Measurements from ENCODE around the gene LBR.

The LBR gene

GRCh38 chr1:225378880-225379279, 49.0 kb downstream of the LBR start:
- no peak for DNase-seq (ENCODE audit: low read depth in 1 of 2, low spot score in 1 of 2)

- DNase-seq (ENCODE audit: low read depth in 1 of 2, low spot score in 1 of 2): no peak
Measured at GRCh38 chr1:225374996-225375395, 52.8 kb downstream of the LBR start.

DNA sequence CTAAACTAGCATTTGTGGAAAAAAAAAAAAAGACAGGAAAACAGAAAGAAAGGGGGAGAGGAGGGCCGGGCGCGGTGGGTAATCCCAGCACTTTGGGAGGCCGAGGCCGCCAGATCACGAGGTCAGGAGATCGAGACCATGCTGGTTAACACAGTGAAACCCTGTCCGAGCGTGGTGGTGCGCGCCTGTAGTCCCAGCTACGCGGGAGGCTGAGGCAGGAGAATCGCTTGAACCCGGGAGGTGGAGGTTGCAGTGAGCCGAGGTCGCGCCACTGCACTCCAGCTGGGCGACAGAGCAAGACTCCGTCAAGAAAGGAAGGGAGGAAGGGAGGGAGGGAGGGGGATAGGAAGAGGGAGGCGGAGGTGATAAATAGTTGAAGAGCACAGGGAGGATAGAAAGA, 54.7 kb downstream of the LBR start:
- no peak for DNase-seq (ENCODE audit: low read depth in 1 of 2, low spot score in 1 of 2)

DNA sequence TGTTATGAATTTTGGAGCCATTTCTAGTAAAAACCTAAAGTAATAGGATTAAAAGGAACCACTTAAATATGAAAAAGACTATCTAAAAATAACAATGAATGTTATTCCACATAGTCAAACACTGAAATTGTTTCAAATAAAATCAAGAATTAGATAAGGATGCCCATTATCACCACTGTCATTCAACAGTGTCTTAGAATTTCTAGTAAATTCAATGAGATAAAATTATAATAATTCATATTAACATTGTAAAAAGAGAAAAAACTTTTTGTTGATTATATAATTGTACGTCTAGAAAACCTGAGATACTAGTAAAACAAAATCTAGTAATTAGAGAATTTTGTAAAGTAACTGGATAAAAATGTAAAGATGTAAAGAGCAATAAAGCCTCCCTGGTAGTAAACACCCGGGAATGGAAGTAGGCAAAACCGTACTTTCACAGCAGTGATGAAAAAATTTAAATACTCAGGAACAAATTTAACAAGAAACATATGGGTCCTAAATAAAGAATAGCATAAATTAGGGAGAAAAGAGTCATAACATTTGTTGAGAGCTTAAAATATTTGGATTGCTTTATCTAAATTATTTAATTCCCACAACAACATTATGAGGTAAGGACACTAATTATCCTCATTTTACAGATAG, 56.4 kb downstream of the LBR start:
- DNase-seq (ENCODE audit: low read depth in 1 of 2, low spot score in 1 of 2): no peak

DNA sequence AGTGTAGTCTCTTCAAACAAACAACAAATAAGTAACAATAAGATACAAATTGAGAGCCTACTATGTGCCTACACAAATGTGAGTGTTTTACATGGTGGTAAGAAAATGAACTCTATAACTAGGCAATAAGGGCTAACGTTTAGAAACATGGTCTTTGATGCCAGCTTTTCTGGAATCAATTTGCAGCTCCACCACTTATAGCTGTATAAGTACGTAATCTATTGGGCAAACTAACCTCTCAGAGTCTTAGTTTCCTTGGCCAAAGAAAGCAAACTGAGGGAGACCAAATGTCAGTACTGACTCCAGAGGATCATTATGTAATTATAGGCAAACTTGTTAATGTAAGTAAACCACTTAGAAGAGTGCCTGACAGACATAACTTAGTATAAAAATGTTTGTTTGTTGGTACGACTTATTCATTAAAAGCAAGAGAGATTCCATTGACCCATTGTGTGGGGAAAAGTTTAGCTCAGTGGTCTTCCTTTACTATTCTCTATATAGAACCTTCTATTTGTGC, 59.7 kb downstream of the LBR start:
- no peak for DNase-seq (ENCODE audit: low read depth in 1 of 2, low spot score in 1 of 2)

- no peak for DNase-seq (ENCODE audit: low read depth in 1 of 2, low spot score in 1 of 2)
Measured at GRCh38 chr1:225366552-225366951, 61.3 kb downstream of the LBR start.

- no peak for DNase-seq (ENCODE audit: low read depth in 1 of 2, low spot score in 1 of 2)
Measured at GRCh38 chr1:225366018-225366417, 61.8 kb downstream of the LBR start.

- DNase-seq (ENCODE audit: low read depth in 1 of 2, low spot score in 1 of 2): no peak
Measured at GRCh38 chr1:225364439-225364838, 63.4 kb downstream of the LBR start.

- DNase-seq (ENCODE audit: low read depth in 1 of 2, low spot score in 1 of 2): no peak
Measured at GRCh38 chr1:225362805-225363204, 65.0 kb downstream of the LBR start.

- no peak for DNase-seq (ENCODE audit: low read depth in 1 of 2, low spot score in 1 of 2)
Measured at GRCh38 chr1:225361176-225361575, 66.7 kb downstream of the LBR start.

GRCh38 chr1:225360119-225360518, 67.7 kb downstream of the LBR start:
- no peak for DNase-seq (ENCODE audit: low read depth in 1 of 2, low spot score in 1 of 2)

DNA sequence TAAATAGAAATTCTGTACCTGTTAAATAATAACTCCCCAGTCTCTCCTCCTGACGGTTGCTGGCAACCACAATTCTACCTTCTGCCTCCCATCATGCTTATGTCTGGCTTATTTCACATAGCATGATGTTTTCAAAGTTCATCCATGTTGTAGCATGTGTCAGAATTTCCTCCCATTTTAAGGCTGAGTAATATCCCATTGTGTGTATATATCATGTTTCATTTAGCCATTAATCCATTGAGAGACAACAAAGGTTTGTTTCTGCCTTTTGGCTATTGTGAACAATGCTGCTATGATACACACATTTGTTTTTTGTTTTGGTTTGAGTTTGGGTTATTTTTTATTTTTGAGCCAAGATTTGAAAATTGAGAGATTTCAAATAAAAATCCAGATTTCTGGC, 72.0 kb downstream of the LBR start:
- DNase-seq (ENCODE audit: low read depth in 1 of 2, low spot score in 1 of 2): no peak

DNA sequence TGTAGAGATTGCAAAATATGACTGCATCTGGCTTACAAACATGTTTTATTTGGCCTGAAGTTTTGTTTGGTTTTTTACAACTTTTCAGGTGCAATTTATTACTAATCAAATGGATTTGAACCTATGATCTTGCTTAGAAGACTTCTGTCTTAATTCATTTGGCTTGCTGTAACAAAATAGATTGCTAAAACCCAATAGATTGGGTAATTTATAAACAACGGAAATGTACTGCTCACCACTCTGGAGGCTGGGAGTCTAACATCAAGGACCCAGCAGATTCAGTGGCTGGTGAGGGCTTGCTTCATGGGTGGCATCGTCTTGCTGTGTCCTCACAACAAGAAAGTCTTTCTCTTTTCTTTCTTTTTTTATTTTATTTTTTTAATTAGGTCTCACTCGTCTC, 72.9 kb downstream of the LBR start:
- DNase-seq (ENCODE audit: low read depth in 1 of 2, low spot score in 1 of 2): no peak
